Right lobe of liver (tissue), 4 donors: ENCODE measurements around the gene HOXD3.

Experiments used
- CTCF ChIP-seq, 4 donors: fragments of 200-600 bp in 3 of 4; fragments of 450-650 bp in 1 of 4; IDR thresholded peaks; one replicate each; pipeline versions ENCODE4 v1.5.1 to v1.8.0; 2016 to 2022; ENCODE audit warnings: antibody characterized with exemption in 4 of 4, mild to moderate bottlenecking in 2 of 4
- POLR2A ChIP-seq: fragments of 450-650 bp; IDR thresholded peaks from one replicate; pipeline ENCODE4 v1.6.1; 2017; ENCODE audit warnings: antibody characterized with exemption, mild to moderate bottlenecking
- donor health status: DM: no; HTN: no; CAD: no.
- donor health status: DM: no; HTN: no; CAD: no.
- donor health status: DM: no; HTN: yes; CAD: no.

DNA sequence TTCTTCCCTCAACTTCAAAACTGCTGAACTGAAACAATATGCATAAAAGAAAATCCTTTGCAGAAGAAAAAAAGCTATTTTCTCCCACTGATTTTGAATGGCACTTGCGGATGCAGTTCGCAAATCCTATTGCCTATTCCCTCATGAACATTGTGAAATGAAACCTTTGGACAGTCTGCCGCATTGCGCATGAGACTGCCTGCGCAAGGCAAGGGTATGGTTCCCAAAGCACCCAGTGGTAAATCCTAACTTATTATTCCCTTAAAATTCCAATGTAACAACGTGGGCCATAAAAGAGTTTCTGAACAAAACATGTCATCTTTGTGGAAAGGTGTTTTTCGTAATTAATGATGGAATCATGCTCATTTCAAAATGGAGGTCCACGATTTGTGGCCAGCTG lies 19.2 kb upstream of the HOXD3 start:
- TF ChIP-seq CTCF (IDR thresholded peaks at IDR 0.05): no peak
- TF ChIP-seq POLR2A: no peak
